Skeletal muscle tissue (tissue), 4 donors: Measurements from ENCODE around the gene KHDC3L. TPM values are rescaled to one million over a fixed set of nuclear protein-coding genes. Genes with fewer than 3 reads are reported as not detected.

Experiments used
- H3K27ac ChIP-seq: one replicate; pipeline ENCODE4 v1.7.0; 2013; ENCODE audit warnings: mild to moderate bottlenecking, low read depth, low read length, inconsistent platforms
- H3K27me3 ChIP-seq, 3 donors: one replicate each; pipeline ENCODE4 v1.7.0; 2013; ENCODE audit warnings: low read length in 3 of 3; ENCODE audit not compliant: control insufficient read depth in 3 of 3, insufficient read depth in 3 of 3
- H3K36me3 ChIP-seq, 3 donors: one replicate each; pipeline ENCODE4 v1.7.0; 2013; ENCODE audit warnings: low read length in 3 of 3; ENCODE audit not compliant: control insufficient read depth in 3 of 3, insufficient read depth in 3 of 3
- H3K4me1 ChIP-seq, 3 donors: one replicate each; pipeline ENCODE4 v1.7.0; 2013; ENCODE audit warnings: low read length in 3 of 3, mild to moderate bottlenecking in 3 of 3; ENCODE audit not compliant: control insufficient read depth in 3 of 3, insufficient read depth in 3 of 3
- H3K4me3 ChIP-seq, 3 donors: one replicate each; pipeline ENCODE4 v1.7.0; 2013; ENCODE audit warnings: low read length in 3 of 3
- H3K9ac ChIP-seq, 3 donors: one replicate each; pipeline ENCODE4 v1.7.0; 2013; ENCODE audit warnings: low read length in 3 of 3, mild to moderate bottlenecking in 3 of 3, moderate library complexity in 2 of 3, low read depth in 1 of 3
- H3K9me3 ChIP-seq, 3 donors: one replicate each; pipeline ENCODE4 v1.7.0; 2013; ENCODE audit warnings: low read length in 3 of 3; ENCODE audit not compliant: control insufficient read depth in 3 of 3
- total RNA-seq: library from RNA; depleted of rRNA; stranded (reverse); fragments of >200 nt; gene quantifications from one replicate; pipeline ENCODE4 v1.2.3, GENCODE V29; 2014
- donor health status: Osteomylitis.

Gene KHDC3L
- not detected for total RNA-seq

GRCh38 chr6:73362358-73362757, at the start of gene KHDC3L:
Gene KHDC3L, plus strand, starts transcription at chr6:73362658. Its CDS starts 72 bp downstream, at chr6:73362730.
- H3K27ac ChIP-seq, result no peak within 1 kb of the TSS
- no peaks in the 10 kb centered on the region for H3K36me3 ChIP-seq
- H3K27me3 ChIP-seq, result no peaks in the 10 kb centered on the region
- no peak within 1 kb of the TSS for H3K9ac ChIP-seq
- no peak within 1 kb of the TSS for H3K4me3 ChIP-seq
- H3K4me1 ChIP-seq, result no peaks in the 10 kb centered on the region
- H3K9me3 ChIP-seq, result peaks cover 0 to 2% (median 0%) of the 10 kb centered on the region in 3 donors

GRCh38 chr6:73314577-73315492, 47.6 kb upstream of the KHDC3L start:
- no peak overlapping the region for H3K27ac ChIP-seq
- H3K9ac ChIP-seq, result no peak overlapping the region
- no peak overlapping the region for H3K4me3 ChIP-seq
- peaks cover 5 to 9% (median 6%) of the 10 kb centered on the region in 3 donors for H3K4me1 ChIP-seq
- H3K9me3 ChIP-seq, result peaks cover 0 to 4% (median 0%) of the 10 kb centered on the region in 3 donors
- H3K27me3 ChIP-seq, result peaks cover 16 to 19% (median 17%) of the 10 kb centered on the region in 3 donors
- H3K36me3 ChIP-seq, result no peaks in the 10 kb centered on the region

- no peak overlapping the region for H3K9ac ChIP-seq
- no peaks in the 10 kb centered on the region for H3K36me3 ChIP-seq
- no peak overlapping the region for H3K4me3 ChIP-seq
- H3K9me3 ChIP-seq, result no peaks in the 10 kb centered on the region
- no peaks in the 10 kb centered on the region for H3K4me1 ChIP-seq
- H3K27me3 ChIP-seq, result no peaks in the 10 kb centered on the region
- H3K27ac ChIP-seq, result no peak overlapping the region
Measured at GRCh38 chr6:73323323-73323722, 39.1 kb upstream of the KHDC3L start.

GRCh38 chr6:73325656-73326055, 36.8 kb upstream of the KHDC3L start:
- Histone ChIP-seq H3K4me3 (no peak overlapping the region), H3K36me3 (no peaks in the 10 kb centered on the region), H3K27me3 (no peaks in the 10 kb centered on the region), H3K27ac (no peak overlapping the region), H3K9ac (no peak overlapping the region), H3K9me3 (no peaks in the 10 kb centered on the region), H3K4me1 (no peaks in the 10 kb centered on the region)

GRCh38 chr6:73328790-73329189, 33.7 kb upstream of the KHDC3L start:
- Histone ChIP-seq H3K9ac (no peak overlapping the region), H3K4me3 (no peak overlapping the region), H3K36me3 (no peaks in the 10 kb centered on the region), H3K27ac (no peak overlapping the region), H3K4me1 (no peaks in the 10 kb centered on the region), H3K27me3 (no peaks in the 10 kb centered on the region), H3K9me3 (no peaks in the 10 kb centered on the region)

- Histone ChIP-seq H3K4me1 (no peaks in the 10 kb centered on the region), H3K27me3 (no peaks in the 10 kb centered on the region), H3K9me3 (no peaks in the 10 kb centered on the region), H3K9ac (no peak overlapping the region), H3K36me3 (no peaks in the 10 kb centered on the region), H3K4me3 (no peak overlapping the region), H3K27ac (no peak overlapping the region)
Measured at GRCh38 chr6:73329201-73329600, 33.3 kb upstream of the KHDC3L start.

- Histone ChIP-seq H3K4me3 (no peak overlapping the region), H3K27me3 (no peaks in the 10 kb centered on the region), H3K36me3 (no peaks in the 10 kb centered on the region), H3K9ac (no peak overlapping the region), H3K27ac (no peak overlapping the region), H3K4me1 (no peaks in the 10 kb centered on the region), H3K9me3 (no peaks in the 10 kb centered on the region)
Measured at GRCh38 chr6:73339340-73339739, 23.1 kb upstream of the KHDC3L start.

GRCh38 chr6:73340048-73340447, 22.4 kb upstream of the KHDC3L start:
- no peaks in the 10 kb centered on the region for H3K4me1 ChIP-seq
- H3K9me3 ChIP-seq, result no peaks in the 10 kb centered on the region
- no peak overlapping the region for H3K4me3 ChIP-seq
- no peak overlapping the region for H3K27ac ChIP-seq
- no peak overlapping the region for H3K9ac ChIP-seq
- no peaks in the 10 kb centered on the region for H3K36me3 ChIP-seq
- no peaks in the 10 kb centered on the region for H3K27me3 ChIP-seq

GRCh38 chr6:73341335-73341734, 21.1 kb upstream of the KHDC3L start:
- H3K9me3 ChIP-seq, result no peaks in the 10 kb centered on the region
- H3K4me1 ChIP-seq, result no peaks in the 10 kb centered on the region
- H3K4me3 ChIP-seq, result no peak overlapping the region
- no peaks in the 10 kb centered on the region for H3K36me3 ChIP-seq
- H3K27ac ChIP-seq, result no peak overlapping the region
- H3K27me3 ChIP-seq, result no peaks in the 10 kb centered on the region
- no peak overlapping the region for H3K9ac ChIP-seq

- H3K27ac ChIP-seq, result no peak overlapping the region
Measured at GRCh38 chr6:73342174-73342573, 20.3 kb upstream of the KHDC3L start.

More at GRCh38 chr6:73342174-73342573, 20.3 kb upstream of the KHDC3L start:
- H3K9me3 ChIP-seq, result no peaks in the 10 kb centered on the region
- H3K4me1 ChIP-seq, result no peaks in the 10 kb centered on the region
- peaks cover 0 to 4% (median 0%) of the 10 kb centered on the region in 3 donors for H3K27me3 ChIP-seq
- H3K4me3 ChIP-seq, result no peak overlapping the region
- H3K9ac ChIP-seq, result no peak overlapping the region
- H3K36me3 ChIP-seq, result no peaks in the 10 kb centered on the region
